T follicular helper cell (primary cell): ENCODE measurements around the gene PPOX.

ENCODE experiments used
- DNase-seq: peaks from one replicate; pipeline ENCODE4 v3.0.0-alpha.2; 2020; ENCODE audit warnings: low read depth

PPOX gene

DNA sequence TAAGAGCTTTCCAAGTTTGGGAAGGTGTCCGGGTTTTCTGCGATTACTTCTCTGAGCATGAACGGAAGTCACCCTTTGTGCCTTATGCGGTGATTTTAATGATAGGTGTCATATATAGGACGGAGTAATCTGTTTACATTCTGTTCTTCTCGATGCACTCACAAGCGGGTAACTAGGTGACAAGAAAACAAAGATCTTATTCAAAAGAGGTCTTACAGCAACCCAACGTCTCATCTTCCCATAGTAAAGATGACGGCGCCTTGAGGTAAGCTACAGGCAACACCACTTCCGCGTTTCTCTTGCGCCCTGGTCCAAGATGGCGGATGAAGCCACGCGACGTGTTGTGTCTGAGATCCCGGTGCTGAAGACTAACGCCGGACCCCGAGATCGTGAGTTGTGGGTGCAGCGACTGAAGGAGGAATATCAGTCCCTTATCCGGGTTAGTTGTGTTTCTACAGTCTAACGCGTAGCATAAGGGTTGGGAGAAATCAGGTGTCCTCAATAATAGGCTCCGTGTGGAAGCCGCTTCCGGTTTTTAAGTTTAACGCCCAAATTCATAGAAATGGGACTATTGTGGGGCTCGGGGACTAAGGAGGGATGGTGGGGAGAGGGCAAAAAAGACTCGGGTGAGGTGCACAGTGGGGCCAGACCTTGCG, 12.4 kb upstream of the PPOX start, which contains the start of gene UFC1:
TSS of gene UFC1 (plus strand) at position 297 of the 656 bp plus-strand sequence. CDS start at position 317, 20 bp downstream.
- peak; percentile 74 for DNase-seq

DNA sequence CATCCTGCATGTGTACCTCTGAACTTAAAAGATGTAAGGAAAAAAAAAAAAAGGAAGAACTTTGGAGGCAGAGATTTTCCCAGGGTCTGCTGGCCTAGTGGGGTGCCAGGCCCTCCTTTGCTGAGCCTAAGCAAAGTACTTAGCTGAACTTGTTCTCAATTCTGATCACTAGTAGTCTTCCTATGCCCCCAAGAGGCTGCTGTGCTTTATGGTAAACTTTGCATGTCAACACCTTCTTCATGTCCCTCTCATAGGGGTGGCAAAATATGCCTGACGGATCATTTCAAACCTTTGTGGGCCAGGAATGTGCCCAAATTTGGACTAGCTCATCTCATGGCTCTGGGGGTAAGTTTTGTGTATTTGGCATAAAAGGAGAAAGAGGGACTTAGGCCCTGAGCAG, 8.4 kb upstream of the PPOX start:
- no peak for DNase-seq

DNA sequence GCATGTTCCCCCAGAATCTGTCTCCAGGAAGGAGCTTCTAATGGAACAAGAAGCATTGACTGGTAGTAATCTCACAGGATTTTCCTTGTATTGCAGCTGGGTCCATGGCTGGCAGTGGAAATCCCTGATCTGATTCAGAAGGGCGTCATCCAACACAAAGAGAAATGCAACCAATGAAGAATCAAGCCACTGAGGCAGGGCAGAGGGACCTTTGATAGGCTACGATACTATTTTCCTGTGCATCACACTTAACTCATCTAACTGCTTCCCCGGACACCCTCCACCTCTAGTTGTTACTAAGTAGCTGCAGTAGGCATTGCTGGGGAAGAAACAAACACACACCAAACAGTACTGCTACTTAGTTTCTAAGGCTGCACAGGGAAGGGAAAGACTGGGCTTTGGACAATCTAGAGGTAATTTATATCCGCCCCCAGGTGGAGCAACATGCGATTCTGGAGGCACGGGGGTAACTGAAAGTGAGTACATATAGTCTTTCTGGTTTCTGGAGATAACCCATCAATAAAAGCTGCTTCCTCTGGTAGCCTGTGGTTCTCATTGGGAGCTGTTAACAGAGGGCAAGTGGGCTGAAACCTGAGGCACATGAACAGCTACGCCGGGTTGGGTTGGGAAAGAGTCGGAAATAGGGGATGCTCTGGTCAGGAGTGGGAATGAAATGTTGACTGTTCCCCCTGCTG, 7.8 kb upstream of the PPOX start:
- DNase-seq, result no peak

DNA sequence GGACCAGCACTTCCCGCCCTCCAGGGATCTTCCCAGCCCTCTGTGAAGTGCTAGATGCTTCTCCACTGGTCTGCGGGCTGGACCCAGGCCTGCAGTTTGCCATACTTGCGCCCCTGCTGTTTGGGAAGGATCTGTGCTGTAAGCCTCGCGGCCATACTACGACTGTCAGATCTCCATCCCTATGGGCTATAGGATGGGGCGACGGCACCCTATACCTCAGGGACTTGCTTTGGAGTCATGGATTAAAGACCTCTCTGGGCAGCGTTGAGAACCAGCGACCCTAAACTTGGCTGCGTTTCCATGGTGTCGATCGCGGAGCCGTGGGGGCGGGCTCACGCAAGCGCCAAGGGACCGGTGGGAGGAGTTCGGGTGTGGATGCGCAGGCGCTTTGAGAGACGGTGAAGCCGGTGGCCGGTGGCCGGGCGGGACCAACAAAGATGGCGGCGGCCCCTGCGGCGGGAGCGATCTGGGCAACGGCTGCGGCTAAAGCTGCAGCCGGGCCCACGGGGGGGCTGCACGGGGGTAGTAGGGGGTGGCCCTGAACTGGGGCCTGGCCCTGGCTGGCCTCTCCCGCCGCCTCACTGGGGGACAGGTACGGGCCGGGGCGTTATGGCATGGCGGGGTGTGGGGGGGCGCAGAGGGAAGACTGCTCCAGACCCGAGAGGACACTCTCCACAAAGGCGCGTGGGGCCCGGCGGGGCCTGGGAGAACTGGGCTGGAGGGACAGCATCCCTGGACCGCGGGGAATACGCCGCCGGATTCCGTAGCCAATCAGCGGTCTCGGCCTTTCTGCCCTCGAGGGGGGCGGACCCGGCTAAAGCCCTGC, 6.9 kb upstream of the PPOX start, which contains the start of gene USP21:
TSS of gene USP21 (plus strand) at position 414 of the 826 bp plus-strand sequence. CDS start 1,141 bp downstream, outside the sequence.
- peak; percentile 87 for DNase-seq

DNA sequence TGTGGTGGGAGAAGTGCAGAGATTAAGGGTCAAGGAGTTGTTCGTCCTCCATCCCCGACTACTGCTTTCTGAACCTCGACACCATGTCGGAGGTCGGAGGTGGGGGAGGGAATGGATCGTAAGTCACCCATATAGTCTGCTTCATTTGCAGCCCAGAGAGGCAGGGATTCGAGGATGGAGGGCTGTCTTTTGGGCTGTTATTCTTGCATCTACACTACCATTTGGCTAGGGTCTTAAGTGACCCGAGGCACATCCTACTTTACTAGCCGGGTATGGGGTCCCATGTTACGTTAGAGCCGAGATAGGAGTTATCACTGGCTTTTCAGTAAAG, 6.3 kb upstream of the PPOX start:
- DNase-seq, result no peak

DNA sequence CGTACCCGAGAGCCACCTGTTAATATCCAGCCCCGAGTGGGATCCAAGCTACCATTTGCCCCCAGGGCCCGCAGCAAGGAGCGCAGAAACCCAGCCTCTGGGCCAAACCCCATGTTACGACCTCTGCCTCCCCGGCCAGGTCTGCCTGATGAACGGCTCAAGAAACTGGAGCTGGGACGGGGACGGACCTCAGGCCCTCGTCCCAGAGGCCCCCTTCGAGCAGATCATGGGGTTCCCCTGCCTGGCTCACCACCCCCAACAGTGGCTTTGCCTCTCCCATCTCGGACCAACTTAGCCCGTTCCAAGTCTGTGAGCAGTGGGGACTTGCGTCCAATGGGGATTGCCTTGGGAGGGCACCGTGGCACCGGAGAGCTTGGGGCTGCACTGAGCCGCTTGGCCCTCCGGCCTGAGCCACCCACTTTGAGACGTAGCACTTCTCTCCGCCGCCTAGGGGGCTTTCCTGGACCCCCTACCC, 5.5 kb upstream of the PPOX start:
- DNase-seq, result no peak

DNA sequence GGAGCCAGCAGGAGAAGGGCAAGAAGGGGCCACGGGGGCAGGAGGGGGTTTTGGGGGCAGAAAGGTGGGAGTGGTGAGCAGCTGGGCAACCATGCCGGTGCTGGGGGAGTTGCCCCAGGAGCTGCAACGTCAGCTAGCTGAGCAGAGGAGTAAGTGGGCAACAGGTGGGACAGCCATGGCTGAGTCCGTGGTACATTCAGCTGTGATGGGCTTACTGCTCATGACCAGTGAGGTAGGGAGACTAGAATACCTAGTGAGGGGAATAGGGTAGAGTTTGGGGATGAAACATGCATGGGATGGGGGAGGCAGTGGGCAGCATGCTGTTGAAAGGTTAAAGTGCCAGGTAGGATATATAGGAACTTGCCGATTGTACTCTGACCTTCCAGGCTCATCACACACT, 4.6 kb upstream of the PPOX start:
- DNase-seq, result no peak

DNA sequence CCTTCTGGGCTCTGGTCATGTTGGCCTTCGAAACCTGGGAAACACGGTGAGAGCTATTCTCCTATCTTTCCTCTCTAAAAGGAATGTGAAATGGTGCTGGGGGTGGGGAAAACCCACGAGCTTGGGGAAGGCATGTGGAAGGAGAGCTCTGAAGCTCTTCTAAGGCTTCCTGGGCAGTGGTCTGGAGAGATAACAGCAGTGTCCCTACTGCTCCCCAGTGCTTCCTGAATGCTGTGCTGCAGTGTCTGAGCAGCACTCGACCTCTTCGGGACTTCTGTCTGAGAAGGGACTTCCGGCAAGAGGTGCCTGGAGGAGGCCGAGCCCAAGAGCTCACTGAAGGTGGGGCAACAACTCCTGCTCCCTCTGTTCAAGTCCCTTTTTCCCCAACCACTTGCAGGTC, 4.2 kb upstream of the PPOX start:
- no peak for DNase-seq

DNA sequence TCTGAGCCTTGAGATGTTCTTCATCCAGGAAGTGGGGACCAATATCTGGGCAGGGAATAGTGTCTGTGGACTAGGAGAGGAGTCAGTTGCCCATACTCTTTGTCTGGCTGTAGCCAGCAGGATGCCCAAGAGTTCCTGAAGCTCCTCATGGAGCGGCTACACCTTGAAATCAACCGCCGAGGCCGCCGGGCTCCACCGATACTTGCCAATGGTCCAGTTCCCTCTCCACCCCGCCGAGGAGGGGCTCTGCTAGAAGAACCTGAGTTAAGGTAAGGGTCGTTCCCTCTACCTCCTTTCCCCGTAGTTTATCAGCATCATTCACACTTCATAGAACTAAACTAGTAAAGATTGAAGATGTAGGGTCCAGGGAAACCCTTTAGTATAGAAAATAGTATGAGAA, 3.4 kb upstream of the PPOX start:
- DNase-seq, result no peak

DNA sequence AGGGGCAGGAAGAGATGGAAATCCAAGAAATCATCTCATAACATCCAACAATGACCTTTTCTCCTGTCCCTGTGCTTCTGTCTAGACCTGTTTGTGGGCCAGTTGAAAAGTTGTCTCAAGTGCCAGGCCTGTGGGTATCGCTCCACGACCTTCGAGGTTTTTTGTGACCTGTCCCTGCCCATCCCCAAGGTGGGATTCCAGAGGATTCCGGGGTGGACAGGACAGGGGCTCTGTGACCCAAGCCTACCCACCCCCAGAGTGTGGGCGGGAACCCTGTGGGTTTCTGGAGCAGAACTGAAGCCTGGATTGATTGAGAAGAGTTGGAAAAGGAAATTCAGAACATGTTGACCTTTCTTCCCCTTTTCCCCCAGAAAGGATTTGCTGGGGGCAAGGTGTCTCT, 2.4 kb upstream of the PPOX start:
- DNase-seq, result no peak

DNA sequence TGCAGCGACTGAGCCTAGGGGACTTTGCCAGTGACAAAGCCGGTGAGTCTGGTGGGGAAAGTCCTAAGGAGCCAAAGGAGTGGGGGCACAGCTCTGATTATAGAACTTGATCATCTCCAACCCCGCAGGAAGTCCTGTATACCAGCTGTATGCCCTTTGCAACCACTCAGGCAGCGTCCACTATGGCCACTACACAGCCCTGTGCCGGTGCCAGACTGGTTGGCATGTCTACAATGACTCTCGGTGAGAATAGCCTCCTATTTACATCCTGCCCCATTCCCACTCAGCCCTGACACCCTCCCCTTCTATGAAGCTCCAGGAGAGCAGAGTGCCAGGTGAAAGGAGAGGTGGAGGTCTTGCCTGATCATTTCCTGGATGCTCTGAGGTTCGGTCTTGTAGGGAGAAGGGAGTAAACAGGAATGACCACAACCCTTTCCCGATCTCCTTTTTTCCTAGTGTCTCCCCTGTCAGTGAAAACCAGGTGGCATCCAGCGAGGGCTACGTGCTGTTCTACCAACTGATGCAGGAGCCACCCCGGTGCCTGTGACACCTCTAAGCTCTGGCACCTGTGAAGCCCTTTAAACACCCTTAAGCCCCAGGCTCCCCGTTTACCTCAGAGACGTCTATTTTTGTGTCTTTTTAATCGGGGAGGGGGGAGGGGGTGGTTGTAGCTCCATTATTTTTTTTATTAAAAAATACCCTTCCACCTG, 1.2 kb upstream of the PPOX start:
- no peak for DNase-seq

DNA sequence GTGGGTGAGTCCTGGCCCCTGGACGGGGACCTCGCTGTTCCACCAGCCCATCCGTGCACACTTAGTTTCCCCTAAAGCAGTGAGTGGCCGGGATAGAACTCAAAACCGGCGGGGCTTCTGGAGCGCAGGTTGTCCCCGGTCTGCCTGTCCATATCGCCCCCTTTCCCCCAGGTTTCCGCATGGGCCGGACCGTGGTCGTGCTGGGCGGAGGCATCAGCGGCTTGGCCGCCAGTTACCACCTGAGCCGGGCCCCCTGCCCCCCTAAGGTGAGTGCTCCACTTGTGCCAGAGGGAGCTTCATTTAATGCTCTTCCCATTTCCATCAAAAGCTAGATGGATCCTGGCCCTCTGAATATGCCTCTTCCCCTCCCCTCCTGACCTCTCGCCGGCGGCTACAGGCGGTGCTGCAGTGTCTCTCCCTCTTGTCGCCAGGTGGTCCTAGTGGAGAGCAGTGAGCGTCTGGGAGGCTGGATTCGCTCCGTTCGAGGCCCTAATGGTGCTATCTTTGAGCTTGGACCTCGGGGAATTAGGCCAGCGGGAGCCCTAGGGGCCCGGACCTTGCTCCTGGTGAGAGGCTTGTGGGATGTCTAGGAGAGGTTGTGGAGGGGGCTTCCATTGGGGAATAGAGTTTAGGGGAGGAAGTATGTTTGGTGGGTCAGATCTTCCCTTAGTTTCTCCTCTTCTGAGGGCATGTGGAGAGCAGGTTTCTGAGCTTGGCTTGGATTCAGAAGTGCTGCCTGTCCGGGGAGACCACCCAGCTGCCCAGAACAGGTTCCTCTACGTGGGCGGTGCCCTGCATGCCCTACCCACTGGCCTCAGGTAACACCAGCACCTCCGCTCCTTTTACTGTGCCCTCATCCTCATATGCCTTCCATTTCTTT, 683 bp downstream of the PPOX start:
- DNase-seq, result no peak

DNA sequence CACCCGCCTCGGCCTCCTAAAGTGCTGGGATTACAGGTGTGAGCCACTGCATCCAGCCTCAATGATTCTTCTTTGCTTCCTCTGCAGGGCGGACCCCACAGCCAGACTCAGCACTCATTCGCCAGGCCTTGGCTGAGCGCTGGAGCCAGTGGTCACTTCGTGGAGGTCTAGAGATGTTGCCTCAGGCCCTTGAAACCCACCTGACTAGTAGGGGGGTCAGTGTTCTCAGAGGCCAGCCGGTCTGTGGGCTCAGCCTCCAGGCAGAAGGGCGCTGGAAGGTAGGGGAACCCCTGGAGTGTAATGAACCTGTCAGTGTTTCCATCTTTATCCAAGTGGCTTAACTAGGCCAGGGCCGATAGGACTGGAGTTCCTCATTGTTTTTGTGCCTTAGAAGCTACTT, 2.7 kb downstream of the PPOX start:
- no peak for DNase-seq

DNA sequence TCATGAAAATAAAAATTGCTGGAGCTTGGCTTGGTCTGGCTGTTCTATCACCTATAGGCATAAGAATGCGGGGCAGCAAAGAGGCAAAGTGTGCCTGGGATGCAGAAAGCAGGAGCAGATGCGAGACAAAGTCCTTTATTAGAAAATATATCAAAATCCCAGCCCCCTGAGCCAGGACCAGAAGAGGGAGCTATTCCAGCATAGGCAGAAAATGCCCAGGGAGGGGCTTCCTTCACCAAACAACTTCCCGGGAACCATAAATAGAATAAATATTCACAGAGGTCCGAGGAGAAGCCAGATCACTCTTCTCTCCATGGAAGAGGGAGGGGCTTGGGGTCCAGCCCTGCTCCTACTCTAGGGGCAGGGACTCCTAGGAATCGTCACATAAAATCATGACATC, 5.0 kb downstream of the PPOX start:
- no peak for DNase-seq

DNA sequence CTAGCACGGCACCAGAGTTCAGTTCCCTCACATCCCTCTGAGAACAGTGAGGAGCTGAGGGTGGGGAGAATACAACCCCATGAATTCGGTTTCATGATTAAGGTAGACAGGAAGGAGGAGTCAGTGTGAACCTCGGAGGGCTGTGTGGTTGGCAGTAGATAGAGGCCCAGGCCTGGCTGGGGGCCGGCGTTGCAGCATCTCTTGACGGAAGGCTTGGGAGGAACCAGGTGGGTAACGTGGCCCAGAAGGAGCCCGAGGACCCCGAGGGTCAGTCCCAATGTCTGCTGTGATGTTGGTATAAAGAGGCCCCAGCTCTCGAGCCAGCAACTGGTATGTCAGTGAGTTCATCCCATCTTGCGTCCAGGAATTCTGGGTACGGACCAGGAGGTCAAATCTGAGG, 5.5 kb downstream of the PPOX start:
- no peak for DNase-seq

DNA sequence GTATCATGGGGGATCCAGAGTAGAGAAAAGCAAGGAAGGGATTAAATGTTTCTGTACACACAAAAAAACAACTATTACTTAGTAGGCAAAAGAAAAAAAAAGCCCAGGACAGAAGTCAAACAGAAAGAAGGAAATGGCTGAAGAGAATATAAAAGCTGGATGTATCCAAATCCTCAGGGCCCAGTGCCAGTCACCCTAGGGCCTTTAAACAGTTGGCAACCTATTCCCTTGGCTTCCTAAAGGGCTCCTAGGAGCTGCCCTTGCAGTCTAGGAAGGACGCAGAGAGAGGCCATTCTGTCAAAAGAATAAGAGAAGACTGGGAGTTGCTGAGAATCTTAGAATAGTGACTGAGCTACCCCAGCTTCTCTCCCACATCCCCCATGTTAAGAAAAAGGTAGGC, 6.1 kb downstream of the PPOX start:
- DNase-seq, result no peak

DNA sequence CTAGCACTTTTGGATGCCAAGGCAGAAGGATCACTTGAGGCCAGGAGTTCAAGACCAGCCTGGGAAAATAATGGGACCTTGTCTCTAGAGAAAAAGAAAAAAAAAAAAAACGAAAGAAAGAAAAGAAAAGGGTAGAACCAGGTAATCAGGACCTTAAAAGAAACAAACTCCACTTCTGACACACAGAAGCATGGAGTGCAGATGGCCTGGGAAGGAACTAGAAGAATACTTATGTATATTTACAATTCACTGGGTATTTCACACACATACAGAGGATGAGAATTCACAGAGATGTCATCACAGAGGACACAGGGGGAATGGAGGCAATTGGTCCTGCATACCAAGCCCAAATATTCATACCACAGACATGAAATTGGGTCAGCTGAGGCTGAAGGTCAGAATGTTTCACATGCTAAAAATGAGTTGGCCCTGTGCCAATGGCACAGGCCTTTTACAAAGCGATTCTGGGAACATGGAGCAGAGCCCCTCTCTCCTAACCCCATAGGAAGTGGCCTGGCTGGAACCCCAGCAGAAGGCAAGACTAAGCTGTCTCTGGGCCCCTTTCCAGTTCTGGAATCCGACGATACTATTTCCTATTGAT, 6.7 kb downstream of the PPOX start:
- no peak for DNase-seq

DNA sequence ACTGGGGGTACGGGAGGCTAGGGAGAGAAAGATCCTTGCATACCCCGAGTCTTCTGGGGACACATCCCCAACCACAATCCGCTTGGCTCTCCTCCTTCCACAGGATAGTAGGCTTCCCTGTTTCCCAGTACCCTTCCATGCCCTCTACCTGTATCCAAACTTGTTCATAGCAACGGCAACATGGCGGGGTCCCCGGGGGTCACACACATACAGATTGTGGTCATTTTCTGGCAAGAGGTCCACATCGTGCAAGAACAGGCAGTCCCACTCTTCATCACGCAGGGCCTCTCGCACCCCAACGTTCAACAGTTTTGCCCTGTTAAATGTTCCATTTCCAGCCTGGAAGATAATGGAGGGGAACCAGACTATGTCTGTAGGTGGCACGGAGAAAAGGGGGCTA, 7.5 kb downstream of the PPOX start:
- no peak for DNase-seq

DNA sequence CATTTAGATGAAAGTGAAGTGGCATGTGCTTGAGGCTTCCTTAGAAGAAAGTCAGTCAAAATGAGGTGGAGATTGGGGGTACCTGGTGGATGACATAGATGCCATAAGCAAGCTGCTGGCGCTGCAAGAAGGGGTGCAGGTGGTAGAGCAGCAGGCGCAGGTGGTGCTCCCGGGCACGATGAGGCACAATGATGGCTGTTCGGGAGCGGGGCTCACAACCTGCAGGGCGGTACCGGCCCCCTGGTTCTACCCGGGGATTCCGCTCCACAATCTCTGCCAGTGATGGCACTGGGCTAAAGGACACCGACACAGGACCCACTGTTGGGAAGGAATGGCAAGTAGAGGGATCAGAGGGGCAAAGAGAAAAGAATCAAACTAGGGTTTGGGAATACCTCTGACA, 8.7 kb downstream of the PPOX start:
- no peak for DNase-seq

DNA sequence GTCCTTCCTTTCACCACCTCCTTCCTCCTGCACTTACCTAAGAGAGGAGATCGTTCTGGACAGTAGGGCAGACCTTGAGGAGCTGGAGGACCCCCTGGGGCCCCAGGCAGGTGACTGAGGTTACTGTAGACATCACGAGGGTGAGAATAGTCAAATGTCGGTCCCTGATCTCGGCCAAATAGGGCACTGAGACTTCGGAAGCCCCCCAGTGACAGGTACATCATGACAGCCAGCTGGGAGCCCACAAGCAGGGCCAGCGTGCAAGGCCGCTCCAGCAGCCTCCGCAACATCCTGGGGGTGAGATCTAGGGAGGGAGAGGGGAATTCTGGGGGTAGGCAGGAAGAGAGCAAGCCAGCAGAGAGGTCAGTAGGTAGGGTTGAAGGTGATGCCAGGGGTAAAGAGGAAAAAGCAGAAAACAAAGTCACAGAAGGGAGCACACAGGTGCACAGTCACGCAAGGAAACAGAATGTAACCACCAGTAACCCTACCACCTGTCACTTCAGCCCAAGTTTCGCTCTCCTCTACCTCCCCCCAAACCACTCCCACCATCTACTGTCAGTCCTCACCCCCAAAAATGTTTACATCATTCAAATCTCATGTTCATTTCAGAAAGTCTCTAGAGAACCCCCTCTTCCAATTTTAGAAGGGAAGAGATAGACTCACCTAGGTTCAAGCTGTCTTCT, 9.7 kb downstream of the PPOX start:
- DNase-seq, result no peak
